ENCODE data around the gene SUPT20H. TPM values are rescaled to one million over a fixed set of nuclear protein-coding genes. Genes with fewer than 3 reads are reported as not detected.

The SUPT20H gene
- total and polyA plus RNA-seq, 10 of the 15 experiments (the other 5 are each of a cell fraction or from before 2014, with no cell fraction given), result 12.3 to 69.8 (median 47.5) TPM

- no peak for TF ChIP-seq YY1 (IDR thresholded peaks at IDR 0.05; ENCODE audit: low read depth, low read length)
- TF ChIP-seq SREBF1 (IDR thresholded peaks at IDR 0.05; ENCODE audit: low read length), result no peak
Observed at GRCh38 chr13:36997716-36998427, 61.6 kb downstream of the SUPT20H start (continued).

GRCh38 chr13:36992362-36992761, 67.1 kb downstream of the SUPT20H start:
- ATAC-seq (no peak), DNase-seq (ENCODE audit: low read depth, low spot score) (no peak), FAIRE-seq (no peak)
- no peak overlapping the region for H3K27ac ChIP-seq (ENCODE audit: control insufficient read depth, insufficient read depth)
- ChIA-PET SMC1A (ENCODE audit: uncharacterized antibody, unreplicated experiment) (interaction anchor here (1.5 kb wide), 1 partner anchor 9 kb away, joined by 6 read pairs; no protein-coding TSS in a partner anchor), POLR2A (no interaction called here), RAD21 (ENCODE audit: unreplicated experiment) (no interaction called here), CTCF (interaction anchor here (1.4 to 4.5 kb wide), 2 partner anchors 12 to 18 kb away, joined by 3 to 29 read pairs; no protein-coding TSS in a partner anchor)
- peaks cover 8 to 42% of the 10 kb centered on the region in 2 experiments for H3K36me3 ChIP-seq (ENCODE audit: control insufficient read depth in 2 of 2, insufficient read depth in 2 of 2, low read length in 1 of 2)
- no peaks in the 10 kb centered on the region for H4K20me1 ChIP-seq (ENCODE audit: control insufficient read depth, insufficient read depth)
- intact Hi-C loops (cut with micrococcal nuclease; ENCODE audit: unreplicated experiment), result no loop called here
- no peak overlapping the region for H3K4me3 ChIP-seq
- 97% methylated on average over 4 of the region's 4 CpGs for WGBS (ENCODE audit: insufficient coverage, insufficient replicate concordance, low lambda C conversion rate, missing lambda C conversion rate)
- no peaks in the 10 kb centered on the region for H3K4me1 ChIP-seq (ENCODE audit: control insufficient read depth, insufficient read depth, low read length)
- no peak for TF ChIP-seq FOXM1 (IDR thresholded peaks at IDR 0.05; ENCODE audit: low read depth, low read length)
- TF ChIP-seq SREBF2 (IDR thresholded peaks at IDR 0.05; ENCODE audit: low read length), result no peak
- TF ChIP-seq NRF1 (conservative IDR thresholded peaks at IDR 0.05; ENCODE audit: low read depth, low read length), result no peak
- TF ChIP-seq POU2F2 (IDR thresholded peaks at IDR 0.05; ENCODE audit: borderline replicate concordance, low read depth, low read length), result no peak
- H3K9ac ChIP-seq (ENCODE audit: control insufficient read depth, insufficient read depth, low read length), result no peak overlapping the region
- no peak overlapping the region for H3K4me2 ChIP-seq (ENCODE audit: control insufficient read depth, insufficient read depth)
- no peaks in the 10 kb centered on the region for H3K27me3 ChIP-seq (replicated peaks in 1 of 2; ENCODE audit: control insufficient read depth in 2 of 2, insufficient read depth in 2 of 2, low read length in 1 of 2)
- no peak overlapping the region for H2AFZ ChIP-seq (ENCODE audit: control insufficient read depth, low read depth, low read length)
- no TSS peak for BruUV-seq (replicated peaks)
- H3K9me3 ChIP-seq (replicated peaks; ENCODE audit: control insufficient read depth, insufficient read depth, low read length), result no peaks in the 10 kb centered on the region
- peaks cover 16% of the 10 kb centered on the region for H3K79me2 ChIP-seq (ENCODE audit: control insufficient read depth, insufficient read depth, low read length)
- in situ Hi-C loops (cut with MboI), result no loop called here

All from GM12878 (cell line).